Activated T-helper 17 cell treated with anti-CD3 and anti-CD28 coated beads, Interleukin-2, amount 50 U/mL, for 72 hours (primary cell): ENCODE results near the gene CLSTN3. TPM values are rescaled to one million over a fixed set of nuclear protein-coding genes. Genes with fewer than 3 reads are reported as not detected.

Experiments used
- ATAC-seq: fragments of 150-1000 bp; cut with Tn5 transposase; replicated peaks from 2 replicates; pipeline ENCODE4 v1.10.0; 2021; ENCODE audit warnings: mild to moderate bottlenecking, moderate library complexity
- H3K27ac Mint-ChIP-seq: one replicate; pipeline ENCODE4 v1.8.0; 2022; ENCODE audit warnings: mixed read lengths
- H3K27me3 Mint-ChIP-seq: one replicate; pipeline ENCODE4 v1.8.0; 2022; ENCODE audit warnings: mixed read lengths
- H3K36me3 Mint-ChIP-seq: one replicate; pipeline ENCODE4 v1.8.0; 2022; ENCODE audit warnings: low read depth, mild to moderate bottlenecking, mixed read lengths
- H3K4me1 Mint-ChIP-seq: one replicate; pipeline ENCODE4 v1.8.0; 2022; ENCODE audit warnings: mixed read lengths
- H3K4me3 Mint-ChIP-seq: one replicate; pipeline ENCODE4 v1.8.0; 2022; ENCODE audit warnings: mild to moderate bottlenecking, mixed read lengths
- H3K9me3 Mint-ChIP-seq: one replicate; pipeline ENCODE4 v1.8.0; 2022; ENCODE audit warnings: mixed read lengths
- total RNA-seq, 2 donors: library from RNA; stranded (reverse); gene quantifications; one replicate each; pipeline ENCODE4 v1.2.3, GENCODE V29; 2022

The CLSTN3 gene
- total RNA-seq, 2 donors from 2014 or later: 51.8 to 61.9 TPM

- Mint-ChIP-seq H3K9me3 (no peaks in the 10 kb centered on the region), H3K4me1 (peaks cover 29% of the 10 kb centered on the region), H3K27ac (peak within 1 kb of the TSS; percentile 90), H3K27me3 (no peaks in the 10 kb centered on the region), H3K4me3 (peak within 1 kb of the TSS; percentile 97), H3K36me3 (peaks cover 10% of the 10 kb centered on the region)
- no peak for ATAC-seq
These were observed 1.4 kb upstream of the CLSTN3 start, which contains the start of gene RBP5 for GRCh38 chr12:7128681-7129286. RBP5 (minus strand) TSS chr12:7128889; CDS start chr12:7128775, 114 bp downstream.

- Mint-ChIP-seq H3K27me3 (no peaks in the 10 kb centered on the region), H3K4me1 (peaks cover 29% of the 10 kb centered on the region), H3K36me3 (peaks cover 14% of the 10 kb centered on the region), H3K9me3 (no peaks in the 10 kb centered on the region), H3K4me3 (peak overlapping the region; percentile 97), H3K27ac (peak overlapping the region; percentile 90)
- ATAC-seq: no peak
These were observed 792 bp upstream of the CLSTN3 start for GRCh38 chr12:7129287-7129871.

GRCh38 chr12:7130701-7131501, 730 bp downstream of the CLSTN3 start:
- Mint-ChIP-seq H3K36me3 (peaks cover 24% of the 10 kb centered on the region), H3K27me3 (no peaks in the 10 kb centered on the region), H3K4me3 (peak overlapping the region; percentile 97), H3K9me3 (no peaks in the 10 kb centered on the region), H3K27ac (peak overlapping the region; percentile 90), H3K4me1 (peaks cover 25% of the 10 kb centered on the region)
- ATAC-seq: peak; percentile 61

GRCh38 chr12:7131502-7131866, 1.3 kb downstream of the CLSTN3 start:
- H3K4me1 Mint-ChIP-seq: peaks cover 25% of the 10 kb centered on the region
- peak overlapping the region; percentile 97 for H3K4me3 Mint-ChIP-seq
- H3K36me3 Mint-ChIP-seq: peaks cover 30% of the 10 kb centered on the region
- no peaks in the 10 kb centered on the region for H3K27me3 Mint-ChIP-seq
- H3K9me3 Mint-ChIP-seq: no peaks in the 10 kb centered on the region
- H3K27ac Mint-ChIP-seq: peak overlapping the region; percentile 90
- ATAC-seq: peak; percentile 27

DNA sequence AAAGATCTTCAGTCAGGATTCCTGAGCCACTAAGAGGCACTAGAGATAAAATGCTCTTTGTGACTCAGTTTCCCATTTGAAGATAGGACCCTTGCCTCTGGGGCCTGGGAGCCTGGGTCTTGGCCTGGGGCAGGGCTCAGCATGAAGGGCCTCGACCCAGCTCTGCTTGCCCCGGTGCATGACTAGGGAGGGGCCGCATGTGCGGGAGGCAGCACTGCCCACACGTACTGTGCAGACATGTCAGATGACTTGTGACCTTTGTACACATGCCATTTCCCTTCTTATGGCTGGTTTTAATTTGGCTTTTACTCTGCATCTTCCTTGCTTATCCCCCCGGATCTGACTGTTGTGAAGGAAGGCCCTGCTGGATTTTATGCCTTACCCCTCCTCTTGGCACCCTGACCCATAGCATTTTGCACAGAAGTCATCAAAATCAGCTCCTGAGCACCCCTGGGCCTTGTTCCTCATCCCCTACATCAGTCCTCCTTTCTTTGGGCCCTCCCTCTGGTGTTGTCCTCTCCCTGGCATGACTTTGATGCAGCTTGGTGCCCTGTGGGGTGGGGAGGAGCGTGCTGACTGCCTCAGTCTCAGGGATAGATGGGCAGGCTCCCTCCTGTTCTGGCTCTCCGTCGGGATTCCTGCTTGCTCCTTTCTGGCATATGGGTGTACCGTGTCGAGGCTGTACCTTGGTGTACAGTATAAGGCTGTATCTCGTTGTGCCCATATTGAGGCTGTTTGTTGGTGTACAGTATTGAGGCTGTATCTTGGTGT, 4.4 kb downstream of the CLSTN3 start:
- Mint-ChIP-seq H3K4me3 (no peak overlapping the region), H3K9me3 (no peaks in the 10 kb centered on the region), H3K27me3 (no peaks in the 10 kb centered on the region), H3K4me1 (peaks cover 17% of the 10 kb centered on the region), H3K27ac (no peak overlapping the region), H3K36me3 (peaks cover 56% of the 10 kb centered on the region)
- no peak for ATAC-seq

GRCh38 chr12:7136071-7136470, 5.9 kb downstream of the CLSTN3 start:
- Mint-ChIP-seq H3K27me3 (no peaks in the 10 kb centered on the region), H3K27ac (no peak overlapping the region), H3K36me3 (peaks cover 64% of the 10 kb centered on the region), H3K4me3 (no peak overlapping the region), H3K9me3 (no peaks in the 10 kb centered on the region), H3K4me1 (peaks cover 15% of the 10 kb centered on the region)
- ATAC-seq: no peak

- ATAC-seq: no peak
- no peak overlapping the region for H3K27ac Mint-ChIP-seq
- H3K36me3 Mint-ChIP-seq: peaks cover 70% of the 10 kb centered on the region
- no peak overlapping the region for H3K4me3 Mint-ChIP-seq
- H3K4me1 Mint-ChIP-seq: peaks cover 9% of the 10 kb centered on the region
- H3K27me3 Mint-ChIP-seq: no peaks in the 10 kb centered on the region
- no peaks in the 10 kb centered on the region for H3K9me3 Mint-ChIP-seq
These were observed 6.5 kb downstream of the CLSTN3 start for GRCh38 chr12:7136676-7137075.

GRCh38 chr12:7137908-7138307, 7.7 kb downstream of the CLSTN3 start:
- H3K27me3 Mint-ChIP-seq: no peaks in the 10 kb centered on the region
- no peaks in the 10 kb centered on the region for H3K9me3 Mint-ChIP-seq
- H3K4me3 Mint-ChIP-seq: no peak overlapping the region
- ATAC-seq: no peak
- H3K27ac Mint-ChIP-seq: no peak overlapping the region
- peaks cover 82% of the 10 kb centered on the region for H3K36me3 Mint-ChIP-seq
- peaks cover 5% of the 10 kb centered on the region for H3K4me1 Mint-ChIP-seq

GRCh38 chr12:7139200-7139599, 9.0 kb downstream of the CLSTN3 start:
- Mint-ChIP-seq H3K9me3 (no peaks in the 10 kb centered on the region), H3K4me1 (peaks cover 5% of the 10 kb centered on the region), H3K27ac (no peak overlapping the region), H3K4me3 (no peak overlapping the region), H3K36me3 (peaks cover 82% of the 10 kb centered on the region), H3K27me3 (no peaks in the 10 kb centered on the region)
- ATAC-seq: no peak

- Mint-ChIP-seq H3K27ac (peak overlapping the region; percentile 61), H3K4me3 (no peak overlapping the region), H3K36me3 (peaks cover 82% of the 10 kb centered on the region), H3K27me3 (no peaks in the 10 kb centered on the region), H3K9me3 (no peaks in the 10 kb centered on the region), H3K4me1 (peaks cover 5% of the 10 kb centered on the region)
- ATAC-seq: no peak
These were observed 11.3 kb downstream of the CLSTN3 start for GRCh38 chr12:7141351-7142005.

DNA sequence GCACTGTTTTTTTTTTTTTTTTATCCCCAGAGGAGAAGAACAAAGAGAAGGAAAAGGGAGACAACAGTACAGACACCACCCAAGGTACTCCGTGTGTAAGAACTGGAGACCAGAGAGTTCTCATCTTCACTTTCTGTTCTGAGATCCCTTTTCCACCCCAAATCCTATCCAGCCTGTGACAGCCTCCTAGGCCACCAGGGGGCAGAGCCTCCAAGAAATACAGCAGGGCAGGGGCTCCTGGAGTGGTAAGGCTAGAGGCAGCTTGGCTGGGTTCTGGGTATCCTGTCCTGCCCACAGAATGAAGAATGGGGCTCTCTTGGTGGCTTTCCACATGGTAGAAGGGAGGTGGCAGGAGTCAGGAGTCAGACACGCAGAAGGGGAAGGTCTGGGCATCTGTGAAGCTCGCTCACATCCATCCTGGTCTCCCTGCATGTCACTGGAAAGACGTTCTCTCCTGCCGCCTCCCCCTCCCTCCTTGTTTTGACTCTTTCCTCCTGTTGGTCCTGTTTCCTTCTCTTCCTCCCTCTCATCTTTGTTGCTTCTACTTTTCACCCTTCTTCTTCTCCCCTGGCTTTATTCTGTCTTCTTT, 12.0 kb downstream of the CLSTN3 start:
- Mint-ChIP-seq H3K27me3 (no peaks in the 10 kb centered on the region), H3K36me3 (peaks cover 83% of the 10 kb centered on the region), H3K4me3 (no peak overlapping the region), H3K27ac (peak overlapping the region; percentile 61), H3K4me1 (peaks cover 5% of the 10 kb centered on the region), H3K9me3 (no peaks in the 10 kb centered on the region)
- ATAC-seq: peak; percentile 78

DNA sequence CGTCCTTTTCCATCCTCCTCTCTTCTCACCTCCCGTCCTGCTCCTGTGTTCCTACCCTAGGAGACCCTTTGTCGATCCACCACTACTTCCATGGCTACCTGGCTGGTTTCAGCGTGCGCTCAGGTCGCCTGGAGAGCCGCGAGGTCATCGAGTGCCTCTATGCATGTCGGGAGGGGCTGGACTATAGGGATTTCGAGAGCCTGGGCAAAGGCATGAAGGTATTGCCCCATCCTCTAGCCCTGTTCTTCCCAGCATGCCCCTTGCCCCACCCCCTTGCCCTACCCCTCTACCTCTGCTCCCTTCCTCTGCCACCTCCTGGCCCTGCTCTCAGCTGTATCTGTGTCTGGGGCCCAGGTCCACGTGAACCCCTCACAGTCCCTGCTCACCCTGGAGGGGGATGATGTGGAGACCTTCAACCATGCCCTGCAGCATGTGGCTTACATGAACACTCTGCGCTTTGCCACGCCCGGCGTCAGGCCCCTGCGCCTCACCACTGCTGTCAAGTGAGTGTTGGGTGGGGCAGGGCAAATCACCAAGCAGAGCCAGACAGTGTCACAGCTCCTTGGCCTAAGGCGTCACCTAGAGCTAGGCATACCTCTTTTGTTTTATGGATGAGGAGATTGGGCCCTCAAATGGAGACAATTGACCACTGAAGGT, 12.8 kb downstream of the CLSTN3 start:
- Mint-ChIP-seq H3K9me3 (no peaks in the 10 kb centered on the region), H3K4me3 (no peak overlapping the region), H3K36me3 (peaks cover 82% of the 10 kb centered on the region), H3K4me1 (peaks cover 5% of the 10 kb centered on the region), H3K27ac (peak overlapping the region; percentile 61), H3K27me3 (no peaks in the 10 kb centered on the region)
- no peak for ATAC-seq

GRCh38 chr12:7143564-7143963, 13.4 kb downstream of the CLSTN3 start:
- Mint-ChIP-seq H3K36me3 (peaks cover 82% of the 10 kb centered on the region), H3K4me1 (peaks cover 5% of the 10 kb centered on the region), H3K27ac (no peak overlapping the region), H3K9me3 (no peaks in the 10 kb centered on the region), H3K4me3 (no peak overlapping the region), H3K27me3 (no peaks in the 10 kb centered on the region)
- no peak for ATAC-seq
